Measurements from ENCODE around the gene AHNAK2.

AHNAK2 gene

GRCh38 chr14:104931304-104931770, 46.8 kb downstream of the AHNAK2 start:
- ATAC-seq, result no peak
- no peak for TF ChIP-seq ARNTL (CRISPR knock-in tag; IDR thresholded peaks at IDR 0.05; ENCODE audit: borderline replicate concordance, low read depth)
- no peak for TF ChIP-seq CSDC2 (CRISPR knock-in tag; IDR thresholded peaks at IDR 0.05)
- TF ChIP-seq TOX (CRISPR knock-in tag; IDR thresholded peaks at IDR 0.05; ENCODE audit: borderline replicate concordance), result no peak
- no peak for TF ChIP-seq ZFP3 (CRISPR knock-in tag; IDR thresholded peaks at IDR 0.05)
- no peak for TF ChIP-seq ISL1 (CRISPR knock-in tag; IDR thresholded peaks at IDR 0.05)
- TF ChIP-seq ZNF70 (CRISPR knock-in tag; IDR thresholded peaks at IDR 0.05), result no peak
- TF ChIP-seq RARB (CRISPR knock-in tag; IDR thresholded peaks at IDR 0.05), result no peak

DNA sequence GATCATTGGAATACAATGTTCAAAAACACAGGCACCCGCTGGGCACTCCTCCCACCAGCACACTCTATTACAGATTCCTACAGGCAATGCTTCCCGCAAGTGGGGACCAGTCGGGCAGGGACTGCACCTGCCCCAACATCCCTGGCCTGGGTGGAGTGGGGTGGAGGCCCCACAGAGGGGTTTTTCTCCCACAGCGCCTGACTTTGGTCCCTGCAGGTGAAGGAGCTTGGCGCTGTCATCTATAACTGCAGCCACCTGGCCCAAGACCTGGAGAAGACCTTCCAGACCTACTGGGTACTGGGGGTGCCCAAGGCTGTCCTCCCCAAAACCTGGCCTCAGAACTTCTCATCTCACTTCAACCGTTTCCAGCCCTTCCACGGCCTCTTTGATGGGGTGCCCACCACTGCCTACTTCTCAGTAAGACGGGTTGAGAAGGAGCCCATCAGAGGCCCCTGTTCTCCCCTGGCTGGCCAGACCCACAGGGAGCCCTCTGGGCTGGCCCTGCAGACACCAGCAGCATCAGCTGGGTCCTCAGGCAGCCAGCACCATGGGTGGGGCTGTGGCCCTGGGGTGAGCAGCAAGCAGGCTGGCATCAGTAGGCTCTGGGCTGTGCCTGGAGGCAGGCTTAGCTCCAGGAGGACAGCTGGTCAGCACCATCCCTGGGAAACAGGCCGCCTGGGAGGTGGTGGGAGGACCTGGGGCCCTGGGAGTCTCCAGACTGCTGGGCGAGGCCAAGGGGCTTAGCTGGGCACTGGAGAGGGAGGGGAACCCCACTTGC, 47.5 kb downstream of the AHNAK2 start:
- ATAC-seq, result no peak
- TF ChIP-seq ZFP30 (CRISPR knock-in tag; IDR thresholded peaks at IDR 0.05), result no peak
- no peak for TF ChIP-seq TOX (CRISPR knock-in tag; IDR thresholded peaks at IDR 0.05; ENCODE audit: borderline replicate concordance)
- TF ChIP-seq ZFP3 (CRISPR knock-in tag; IDR thresholded peaks at IDR 0.05), result no peak
- no peak for TF ChIP-seq SNAI2 (CRISPR knock-in tag; IDR thresholded peaks at IDR 0.05)
- TF ChIP-seq GLIS3 (CRISPR knock-in tag; IDR thresholded peaks at IDR 0.05), result no peak
- no peak for TF ChIP-seq ESRRG (CRISPR knock-in tag; IDR thresholded peaks at IDR 0.05)
- TF ChIP-seq ZNF70 (CRISPR knock-in tag; IDR thresholded peaks at IDR 0.05), result no peak
- TF ChIP-seq OSR1 (CRISPR knock-in tag; IDR thresholded peaks at IDR 0.05), result no peak
- no peak for TF ChIP-seq RARB (CRISPR knock-in tag; IDR thresholded peaks at IDR 0.05)
- TF ChIP-seq PPARA (CRISPR knock-in tag; IDR thresholded peaks at IDR 0.05; ENCODE audit: borderline replicate concordance), result no peak
- no peak for TF ChIP-seq ZNF565 (CRISPR knock-in tag; conservative IDR thresholded peaks at IDR 0.05; ENCODE audit: low read depth)
- TF ChIP-seq TSHZ2 (CRISPR knock-in tag; IDR thresholded peaks at IDR 0.05), result no peak
- TF ChIP-seq, protein P1, sequence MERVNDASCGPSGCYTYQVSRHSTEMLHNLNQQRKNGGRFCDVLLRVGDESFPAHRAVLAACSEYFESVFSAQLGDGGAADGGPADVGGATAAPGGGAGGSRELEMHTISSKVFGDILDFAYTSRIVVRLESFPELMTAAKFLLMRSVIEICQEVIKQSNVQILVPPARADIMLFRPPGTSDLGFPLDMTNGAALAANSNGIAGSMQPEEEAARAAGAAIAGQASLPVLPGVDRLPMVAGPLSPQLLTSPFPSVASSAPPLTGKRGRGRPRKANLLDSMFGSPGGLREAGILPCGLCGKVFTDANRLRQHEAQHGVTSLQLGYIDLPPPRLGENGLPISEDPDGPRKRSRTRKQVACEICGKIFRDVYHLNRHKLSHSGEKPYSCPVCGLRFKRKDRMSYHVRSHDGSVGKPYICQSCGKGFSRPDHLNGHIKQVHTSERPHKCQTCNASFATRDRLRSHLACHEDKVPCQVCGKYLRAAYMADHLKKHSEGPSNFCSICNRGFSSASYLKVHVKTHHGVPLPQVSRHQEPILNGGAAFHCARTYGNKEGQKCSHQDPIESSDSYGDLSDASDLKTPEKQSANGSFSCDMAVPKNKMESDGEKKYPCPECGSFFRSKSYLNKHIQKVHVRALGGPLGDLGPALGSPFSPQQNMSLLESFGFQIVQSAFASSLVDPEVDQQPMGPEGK (CRISPR knock-in tag; IDR thresholded peaks at IDR 0.05; ENCODE audit: borderline replicate concordance), result no peak

GRCh38 chr14:104929268-104930230, 48.6 kb downstream of the AHNAK2 start:
- TF ChIP-seq ZFP3 (CRISPR knock-in tag; IDR thresholded peaks at IDR 0.05) (no peak), CSDC2 (CRISPR knock-in tag; IDR thresholded peaks at IDR 0.05) (no peak), TOX (CRISPR knock-in tag; IDR thresholded peaks at IDR 0.05; ENCODE audit: borderline replicate concordance) (no peak), GLIS3 (CRISPR knock-in tag; IDR thresholded peaks at IDR 0.05) (no peak), OSR1 (CRISPR knock-in tag; IDR thresholded peaks at IDR 0.05) (no peak), ZFP30 (CRISPR knock-in tag; IDR thresholded peaks at IDR 0.05) (no peak), ISL1 (CRISPR knock-in tag; IDR thresholded peaks at IDR 0.05) (no peak), ZNF565 (CRISPR knock-in tag; conservative IDR thresholded peaks at IDR 0.05; ENCODE audit: low read depth) (no peak)
- TF ChIP-seq, protein P1 (CRISPR knock-in tag; IDR thresholded peaks at IDR 0.05; ENCODE audit: borderline replicate concordance), result no peak
- TF ChIP-seq, protein P2, sequence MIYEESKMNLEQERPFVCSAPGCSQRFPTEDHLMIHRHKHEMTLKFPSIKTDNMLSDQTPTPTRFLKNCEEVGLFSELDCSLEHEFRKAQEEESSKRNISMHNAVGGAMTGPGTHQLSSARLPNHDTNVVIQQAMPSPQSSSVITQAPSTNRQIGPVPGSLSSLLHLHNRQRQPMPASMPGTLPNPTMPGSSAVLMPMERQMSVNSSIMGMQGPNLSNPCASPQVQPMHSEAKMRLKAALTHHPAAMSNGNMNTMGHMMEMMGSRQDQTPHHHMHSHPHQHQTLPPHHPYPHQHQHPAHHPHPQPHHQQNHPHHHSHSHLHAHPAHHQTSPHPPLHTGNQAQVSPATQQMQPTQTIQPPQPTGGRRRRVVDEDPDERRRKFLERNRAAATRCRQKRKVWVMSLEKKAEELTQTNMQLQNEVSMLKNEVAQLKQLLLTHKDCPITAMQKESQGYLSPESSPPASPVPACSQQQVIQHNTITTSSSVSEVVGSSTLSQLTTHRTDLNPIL (CRISPR knock-in tag; IDR thresholded peaks at IDR 0.05; ENCODE audit: low read depth), result no peak
- no peak for ATAC-seq

All from SK-N-SH treated with all-trans-retinoic acid at 6 μM for 48 hours (cell line).